Testis (tissue), 3 donors: ENCODE data around the gene SLC36A1. TPM values are rescaled to one million over a fixed set of nuclear protein-coding genes. Genes with fewer than 3 reads are reported as not detected.

Source experiments
- DNase-seq: peaks from one replicate; pipeline ENCODE4 v3.0.0-alpha.2; 2019
- H3K27ac ChIP-seq, 2 donors: fragments of 200-600 bp; sonication (generic); one replicate each; pipeline ENCODE4 v1.5.1; 2019
- H3K27me3 ChIP-seq: fragments of 200-600 bp; sonication (generic); one replicate; pipeline ENCODE4 v1.5.1; 2019
- H3K36me3 ChIP-seq: fragments of 200-600 bp; sonication (generic); one replicate; pipeline ENCODE4 v1.5.1; 2017; ENCODE audit warnings: low read depth; ENCODE audit errors: missing control alignments
- H3K4me1 ChIP-seq: fragments of 200-600 bp; sonication (generic); one replicate; pipeline ENCODE4 v1.5.1; 2019
- H3K4me3 ChIP-seq, 2 donors: fragments of 200-600 bp; sonication (generic); one replicate each; pipeline ENCODE4 v1.5.1; 2017 to 2019
- H3K9me3 ChIP-seq: fragments of 200-600 bp; sonication (generic); one replicate; pipeline ENCODE4 v1.5.1; 2017
- CTCF ChIP-seq, 3 experiments: fragments of 450-650 bp in 2 of 3; fragments of 200-600 bp in 1 of 3; sonication (generic) in 1 of 3; IDR thresholded peaks; one replicate each; pipeline ENCODE4 v1.5.1; 2016 to 2019; ENCODE audit warnings: antibody characterized with exemption in 3 of 3, mild to moderate bottlenecking in 2 of 3, moderate library complexity in 1 of 3
- POLR2A ChIP-seq: fragments of 450-650 bp; IDR thresholded peaks from one replicate; pipeline ENCODE4 v1.6.1; 2017; ENCODE audit warnings: antibody characterized with exemption, mild to moderate bottlenecking, moderate library complexity
- WGBS, 2 donors: methylation state at CpG; one replicate each; pipeline ENCODE4 v1.1.5; 2018; 5-methylcytosine and 5-hydroxymethylcytosine counted together
- intact Hi-C: fragments of 100-400 bp; cut with DNase I; formaldehyde crosslinking; loops from one replicate; pipeline ENCODE4 v1.15.1; 2023; ENCODE audit warnings: low total_unique reads
- polyA plus RNA-seq: library from polyadenylated mRNA; stranded (reverse); fragments of 350-450 nt; fragmentation: Illumina TruSeq; extraction: RNeasy Lipid Tissue Mini Kit (QIAGEN cat#74804); gene quantifications from one replicate; pipeline ENCODE4 v1.2.3, GENCODE V29; 2014; ENCODE audit warnings: low read depth, low replicate concordance; ENCODE audit not compliant: insufficient read depth
- total RNA-seq, 2 donors: library from RNA; depleted of rRNA; stranded (reverse); fragments of >200 nt; gene quantifications; one replicate each; pipeline ENCODE4 v1.2.3, GENCODE V29; 2016

Gene SLC36A1
- total and polyA plus RNA-seq, 3 donors from 2014 or later, result 31.2 to 33.4 (median 31.3) TPM

- Histone ChIP-seq H3K27ac (no peak overlapping the region), H3K4me3 (no peak overlapping the region), H3K4me1 (no peaks in the 10 kb centered on the region), H3K36me3 (no peaks in the 10 kb centered on the region), H3K27me3 (no peaks in the 10 kb centered on the region), H3K9me3 (no peaks in the 10 kb centered on the region)
- TF ChIP-seq CTCF (IDR thresholded peaks at IDR 0.05), result no peak
- TF ChIP-seq POLR2A, result no peak
- 79 to 83% methylated on average over 4 of the region's 4 CpGs for WGBS, 2 donors
- intact Hi-C loops, result no loop called here
- DNase-seq, result no peak
These were observed 18.1 kb downstream of the SLC36A1 start for GRCh38 chr5:151465476-151465875.

- intact Hi-C loops, result no loop called here
- no peaks in the 10 kb centered on the region for H3K36me3 ChIP-seq
- H3K9me3 ChIP-seq, result no peaks in the 10 kb centered on the region
- 91 to 96% methylated on average over 8 of the region's 8 CpGs for WGBS, 2 donors
- no peak for TF ChIP-seq POLR2A
- no peak for TF ChIP-seq CTCF (IDR thresholded peaks at IDR 0.05)
- no peak for DNase-seq
- no peaks in the 10 kb centered on the region for H3K27me3 ChIP-seq
- H3K27ac ChIP-seq, result no peak overlapping the region
- H3K4me1 ChIP-seq, result no peaks in the 10 kb centered on the region
- H3K4me3 ChIP-seq, result no peak overlapping the region
These were observed 20.2 kb downstream of the SLC36A1 start for GRCh38 chr5:151467576-151467975.

- Histone ChIP-seq H3K27ac (no peak overlapping the region), H3K9me3 (no peaks in the 10 kb centered on the region), H3K27me3 (no peaks in the 10 kb centered on the region), H3K36me3 (no peaks in the 10 kb centered on the region), H3K4me1 (no peaks in the 10 kb centered on the region), H3K4me3 (no peak overlapping the region)
- DNase-seq, result no peak
- intact Hi-C loops, result no loop called here
- TF ChIP-seq CTCF (IDR thresholded peaks at IDR 0.05) (no peak), POLR2A (no peak)
These were observed 22.0 kb downstream of the SLC36A1 start for GRCh38 chr5:151469386-151469785.

GRCh38 chr5:151469992-151470391 is 22.6 kb downstream of the SLC36A1 start:
- DNase-seq, result no peak
- no peak overlapping the region for H3K4me3 ChIP-seq
- H3K27me3 ChIP-seq, result no peaks in the 10 kb centered on the region
- TF ChIP-seq CTCF (IDR thresholded peaks at IDR 0.05) (no peak), POLR2A (no peak)
- intact Hi-C loops, result no loop called here
- H3K36me3 ChIP-seq, result no peaks in the 10 kb centered on the region
- no peaks in the 10 kb centered on the region for H3K4me1 ChIP-seq
- no peak overlapping the region for H3K27ac ChIP-seq
- H3K9me3 ChIP-seq, result no peaks in the 10 kb centered on the region
- WGBS, 2 donors, result 87 to 96% methylated on average over 2 to 3 of the region's 3 CpGs

GRCh38 chr5:151470439-151470838 is 23.0 kb downstream of the SLC36A1 start:
- TF ChIP-seq POLR2A (no peak), CTCF (IDR thresholded peaks at IDR 0.05) (no peak)
- Histone ChIP-seq H3K4me1 (no peaks in the 10 kb centered on the region), H3K36me3 (no peaks in the 10 kb centered on the region), H3K4me3 (no peak overlapping the region), H3K27me3 (no peaks in the 10 kb centered on the region), H3K27ac (no peak overlapping the region), H3K9me3 (no peaks in the 10 kb centered on the region)
- WGBS, 2 donors, result 86 to 98% methylated on average over 4 of the region's 4 CpGs
- DNase-seq, result no peak
- intact Hi-C loops, result no loop called here
